ENCODE results near the gene STX12.
"Not testable (repeated sequence)": the region's sequence is repeated elsewhere in the genome, so short reads cannot be mapped to it uniquely, and the experiment has no call there.

Gene STX12

DNA sequence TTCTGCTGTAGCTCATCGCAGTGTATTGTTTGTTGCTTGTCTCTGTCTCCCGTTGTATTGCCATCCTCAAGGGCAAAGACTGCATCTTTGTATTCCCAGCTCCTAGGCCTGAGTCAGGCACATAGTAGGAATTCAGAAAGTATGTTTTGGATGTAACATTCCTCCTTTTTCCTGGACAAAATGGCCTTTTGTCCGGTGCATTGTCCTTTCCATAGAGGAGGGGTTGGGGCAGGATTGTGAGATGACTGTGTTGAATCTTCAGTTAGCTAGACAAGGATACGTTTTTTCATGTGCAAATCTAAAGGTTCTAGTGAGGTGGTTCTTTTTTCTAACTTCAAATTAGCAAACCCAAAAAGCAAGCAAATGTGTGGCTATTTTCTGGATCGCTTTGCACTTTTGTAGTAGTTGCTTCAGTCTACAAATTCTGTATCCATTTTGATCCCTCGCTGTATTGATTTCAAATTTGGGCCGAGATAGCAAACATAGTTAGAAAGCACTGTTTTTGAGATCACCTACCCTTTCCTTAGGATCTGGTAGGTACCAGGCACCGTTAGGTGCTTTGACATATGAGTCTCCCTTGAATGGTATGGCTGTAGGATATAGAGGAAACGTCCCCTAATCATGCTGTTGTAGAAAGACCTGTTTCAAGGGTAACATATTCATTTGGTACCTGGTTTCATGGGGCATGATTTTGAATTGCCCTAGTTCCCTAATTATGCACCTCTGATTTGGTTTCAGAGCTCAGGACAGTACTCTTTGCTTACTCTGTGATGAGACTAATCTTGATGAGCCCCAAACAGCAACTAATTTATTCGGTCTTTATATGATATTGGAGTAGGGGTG is 58.8 kb downstream of the STX12 start:
- no peak for DNase-seq

DNA sequence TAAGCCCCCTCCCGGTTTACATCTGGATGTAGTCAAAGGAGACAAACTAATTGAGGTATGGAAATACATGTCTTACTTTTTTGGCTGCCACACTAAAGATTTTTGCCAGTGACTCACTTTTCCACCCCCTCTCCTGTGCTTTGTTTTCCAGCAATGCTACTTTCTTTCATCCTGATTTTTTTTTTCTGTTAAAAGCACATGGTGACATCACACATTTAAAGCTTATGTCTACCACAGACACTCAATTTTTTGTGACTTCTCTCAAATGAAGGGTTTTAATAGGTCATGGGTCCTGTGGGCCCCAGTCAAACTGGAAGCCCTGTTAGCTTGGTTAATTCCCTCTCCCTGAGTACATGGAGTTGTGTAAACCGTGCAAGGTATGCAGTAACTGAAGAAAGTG is 59.7 kb downstream of the STX12 start:
- DNase-seq, result no peak

DNA sequence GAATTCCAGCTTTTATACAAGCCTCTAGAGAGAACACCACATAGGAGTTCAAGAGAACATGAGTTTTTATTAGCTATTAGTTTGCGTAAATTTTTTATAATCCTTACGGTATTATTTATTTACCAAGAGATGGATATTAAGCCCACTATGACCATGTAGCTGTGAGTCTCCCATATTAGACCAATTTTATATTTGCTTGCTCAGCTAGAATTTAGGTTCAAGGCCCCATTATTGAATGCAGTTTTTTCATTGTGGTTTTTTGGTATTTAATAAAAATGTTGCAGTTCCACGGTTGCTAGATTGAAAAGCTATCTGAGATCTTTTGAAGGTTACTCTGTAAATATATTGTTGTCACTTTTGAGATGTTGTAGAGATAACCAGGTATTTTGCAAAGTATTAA is 60.5 kb downstream of the STX12 start:
- no peak for DNase-seq

DNA sequence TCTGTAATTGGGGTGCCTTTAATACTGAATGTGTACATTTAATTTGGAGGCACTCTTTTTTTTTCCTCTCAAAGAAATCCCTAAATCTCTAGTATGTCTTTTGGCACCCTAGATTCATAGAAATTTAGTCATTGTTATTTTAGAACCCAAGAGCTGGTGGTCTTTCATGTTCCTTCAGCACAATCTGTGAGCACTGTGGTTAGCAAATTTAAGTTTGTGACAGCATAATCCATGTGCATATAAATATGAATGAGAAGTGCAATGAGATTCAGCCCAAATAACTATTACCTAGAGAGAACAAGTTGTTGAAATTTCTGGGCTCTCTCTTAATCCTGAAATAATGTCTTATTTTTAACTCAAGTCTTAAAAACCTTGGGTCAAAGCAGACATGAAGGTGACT is 62.0 kb downstream of the STX12 start:
- DNase-seq, result no peak

DNA sequence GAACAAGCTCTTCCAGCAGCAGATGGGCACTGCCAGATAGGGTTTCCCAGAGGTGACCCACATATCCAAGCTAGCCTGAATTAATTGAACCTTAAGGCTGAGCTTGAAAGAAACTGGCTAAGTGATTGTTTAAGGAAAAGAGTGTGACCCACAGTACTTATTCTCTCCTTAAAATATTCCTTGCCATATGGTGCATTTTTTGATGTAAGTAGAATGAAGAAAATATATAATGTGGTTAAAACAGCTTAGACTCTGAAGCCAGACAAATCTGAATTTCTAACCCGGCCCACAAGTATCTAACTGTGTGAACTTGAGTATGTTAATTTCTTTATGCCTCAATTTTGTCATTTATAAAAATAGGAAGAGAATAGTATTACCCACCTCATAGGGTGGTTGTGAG is 62.5 kb downstream of the STX12 start:
- DNase-seq, result no peak

DNA sequence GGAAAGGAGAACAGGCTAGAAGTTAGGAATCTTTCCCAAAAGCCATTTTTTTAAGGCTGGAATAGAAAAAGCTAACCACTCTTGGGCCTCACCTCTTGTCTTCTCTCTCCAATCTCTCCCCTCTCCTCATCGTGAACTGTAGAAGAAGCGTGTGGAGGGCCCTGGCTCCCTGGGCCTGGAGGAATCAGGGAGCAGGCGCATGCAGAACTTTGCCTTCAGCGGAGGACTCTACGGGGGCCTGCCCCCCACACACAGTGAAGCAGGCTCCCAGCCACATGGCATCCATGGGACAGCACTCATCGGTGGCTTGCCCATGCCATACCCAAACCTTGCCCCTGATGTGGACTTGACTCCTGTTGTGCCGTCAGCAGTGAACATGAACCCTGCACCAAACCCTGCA is 76.9 kb downstream of the STX12 start:
- no peak for DNase-seq

DNA sequence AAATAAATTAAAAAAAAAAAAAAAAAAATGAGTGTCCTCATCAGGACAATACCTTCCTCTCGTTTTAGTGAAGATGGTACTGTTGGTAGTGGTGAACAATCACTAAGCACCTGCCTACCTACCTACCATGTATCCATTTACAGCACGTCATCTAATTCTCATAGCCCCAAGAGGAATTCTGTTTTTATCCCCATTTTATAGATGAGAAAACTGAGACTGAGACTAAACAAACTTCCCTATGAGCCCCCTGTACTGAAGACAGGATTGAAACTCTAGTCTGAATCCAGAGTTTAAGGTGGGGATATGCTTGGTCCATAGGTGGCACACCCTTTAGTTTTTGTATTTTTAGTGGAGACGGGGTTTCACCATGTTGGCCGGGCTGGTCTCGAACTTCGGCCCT is 82.1 kb downstream of the STX12 start:
- no peak for DNase-seq

DNA sequence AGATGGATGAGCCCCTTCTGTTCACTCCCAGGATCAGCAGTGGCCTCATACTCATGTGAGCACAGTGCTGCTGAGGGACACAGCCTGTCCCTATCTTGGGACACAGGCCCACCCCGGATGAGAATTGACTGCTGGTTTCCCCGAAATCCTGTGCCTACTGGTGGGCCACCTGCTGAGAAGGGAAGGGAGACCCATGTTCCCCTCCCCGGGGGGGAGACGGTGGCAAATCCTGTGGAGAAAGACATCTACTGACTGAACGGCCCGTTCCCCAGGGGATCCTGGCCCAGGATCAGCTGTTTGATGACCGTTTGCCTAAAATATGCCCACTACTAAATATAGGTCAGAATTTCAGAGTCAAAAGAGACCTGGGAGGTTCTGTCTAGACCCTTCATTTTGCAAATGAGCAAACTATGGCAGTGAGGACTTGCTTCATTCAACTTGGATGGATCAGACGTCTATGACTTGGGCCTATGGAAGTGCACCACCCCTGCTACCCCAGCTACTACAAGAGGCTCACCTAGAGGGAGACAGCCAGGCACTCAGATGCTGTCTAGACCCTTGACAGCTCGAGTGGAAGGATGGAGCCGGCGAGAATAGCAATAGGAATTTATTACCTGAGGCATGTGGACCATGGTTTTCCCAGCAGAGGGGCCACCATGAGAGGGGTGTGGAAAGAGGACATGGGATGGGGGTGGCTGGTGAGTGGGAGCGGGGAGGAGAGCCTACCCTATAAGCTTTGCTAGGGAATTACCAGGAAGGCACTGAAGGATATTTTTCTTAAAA is 83.7 kb downstream of the STX12 start:
- DNase-seq, result no peak

DNA sequence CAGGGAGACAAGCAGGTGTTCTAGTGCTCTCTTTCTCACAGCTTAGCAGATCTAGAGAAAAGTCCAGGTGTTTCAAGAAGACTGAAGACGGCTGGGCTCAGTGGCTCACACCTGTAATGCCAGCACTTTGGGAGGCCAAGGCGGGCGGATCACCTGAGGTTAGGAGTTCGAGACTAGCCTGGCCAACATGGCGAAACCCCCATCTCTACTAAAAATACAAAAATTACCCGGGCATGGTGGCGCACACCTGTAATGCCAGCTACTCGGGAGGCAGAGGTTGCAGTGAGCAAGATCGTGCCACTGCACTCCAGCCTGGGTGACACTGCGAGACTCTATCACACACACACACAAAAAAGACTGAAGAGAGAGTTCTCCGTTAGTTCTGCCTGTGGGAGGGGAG is 84.5 kb downstream of the STX12 start:
- not testable (repeated sequence) for DNase-seq

DNA sequence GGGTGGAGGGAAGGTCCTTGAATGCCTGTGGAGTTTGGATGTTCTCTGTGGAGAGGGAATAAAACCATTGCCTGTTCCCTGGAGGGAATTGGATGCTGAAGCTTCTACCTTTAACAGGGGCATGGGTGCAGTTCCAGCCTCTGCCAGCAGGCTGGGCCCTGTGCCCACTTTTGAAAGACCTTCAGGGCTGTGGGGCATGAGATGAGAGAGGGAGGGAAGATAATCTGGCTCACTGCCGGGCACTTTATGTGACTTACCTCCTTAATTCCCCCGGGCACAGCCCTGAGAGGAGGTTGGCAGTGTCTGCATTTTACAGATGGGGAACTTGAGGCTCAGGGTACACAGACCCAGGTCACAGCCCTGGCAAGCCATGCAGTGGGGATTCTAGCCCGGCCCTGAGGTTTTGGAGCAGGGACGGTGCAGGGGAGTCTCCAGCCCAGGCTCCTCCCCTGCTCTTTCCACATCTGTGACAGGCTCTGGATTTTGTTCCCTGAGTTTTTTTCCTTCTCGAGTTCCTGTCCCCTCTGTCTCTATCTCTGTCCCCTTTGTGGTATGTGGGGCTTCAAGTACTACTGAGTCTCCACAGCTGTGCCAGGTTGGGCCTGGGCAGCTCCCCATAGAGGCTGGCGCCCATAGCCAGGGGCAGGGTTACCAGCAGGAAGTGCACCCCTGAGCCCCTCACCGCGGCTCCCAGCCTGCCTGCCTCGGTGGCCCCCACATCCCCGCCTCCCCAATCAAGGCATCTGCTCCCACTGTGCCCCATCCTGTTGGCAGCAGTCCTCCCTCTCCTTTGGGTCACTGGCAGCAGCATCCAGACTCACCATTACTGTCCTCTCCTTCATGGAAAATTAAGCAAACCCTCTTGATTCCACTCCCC is 85.3 kb downstream of the STX12 start:
- peak; percentile 59 to 77 (median 69) for DNase-seq

DNA sequence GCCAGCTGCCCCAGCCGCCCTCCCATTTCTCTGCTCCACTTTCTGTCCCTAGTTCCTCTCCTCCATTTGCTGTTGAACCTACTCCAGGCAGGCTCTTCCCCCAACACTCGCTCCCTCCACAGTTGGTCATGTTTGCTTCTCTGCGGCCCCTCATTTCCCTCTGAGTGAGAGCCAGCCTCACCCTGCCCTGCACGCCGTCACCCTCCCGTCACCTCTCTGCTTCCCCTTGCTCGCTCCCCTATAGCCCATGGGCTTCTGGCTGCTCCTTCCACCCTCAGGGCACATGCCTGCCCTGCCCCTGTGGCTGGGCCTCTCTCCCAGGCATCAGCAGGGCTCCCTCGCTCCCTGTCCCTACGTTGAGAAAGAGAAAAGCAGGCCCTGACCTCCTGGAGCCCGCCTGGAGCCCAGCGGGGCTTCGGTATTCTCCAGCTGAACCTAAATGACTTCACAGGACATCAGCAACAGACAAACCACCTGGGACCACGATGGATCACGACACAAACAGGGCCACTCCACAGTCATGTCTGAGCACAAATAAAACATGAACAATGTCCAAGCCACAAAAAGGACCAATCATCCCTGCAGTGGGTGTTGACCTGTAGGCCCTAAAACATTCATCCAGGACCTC is 86.0 kb downstream of the STX12 start:
- no peak for DNase-seq

DNA sequence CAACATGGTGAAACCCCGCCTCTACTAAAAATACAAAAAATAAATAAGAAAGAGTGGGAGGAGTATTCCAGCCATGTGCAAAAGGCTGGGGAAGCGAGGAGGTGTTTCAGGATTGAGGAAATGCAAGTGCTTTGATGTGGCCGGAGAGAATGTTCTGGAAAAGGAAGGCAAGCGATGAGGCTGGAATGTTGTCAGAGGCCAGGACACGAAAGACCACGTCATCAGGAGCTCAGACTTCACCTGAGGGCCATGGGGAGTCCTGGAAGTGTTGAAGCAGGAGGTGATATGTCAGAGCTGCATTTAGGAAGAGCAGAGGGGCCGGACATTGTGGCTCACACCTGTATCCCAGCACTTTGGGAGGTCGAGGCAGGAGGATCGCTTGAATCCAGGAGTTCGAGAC is 88.4 kb downstream of the STX12 start:
- no peak for DNase-seq

DNA sequence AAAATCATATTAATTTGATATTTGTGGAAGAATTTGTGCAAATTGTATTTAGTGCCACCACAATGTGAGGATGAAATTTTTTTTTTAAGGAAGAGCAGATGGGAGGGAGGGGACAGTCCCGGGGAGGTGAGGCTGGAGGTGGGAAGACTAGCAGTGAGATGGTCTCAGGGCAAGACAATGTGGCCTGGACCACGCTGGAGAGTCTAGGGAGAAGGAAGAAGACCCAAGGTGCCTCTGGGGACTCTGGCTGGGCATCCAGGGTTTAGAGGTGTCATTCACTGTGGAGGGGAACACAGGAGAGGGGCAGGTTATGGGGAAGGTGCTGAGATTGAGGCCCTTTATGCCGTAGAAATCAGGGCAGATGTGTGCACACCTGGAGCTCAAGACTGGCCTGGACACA is 89.0 kb downstream of the STX12 start:
- DNase-seq, result no peak

DNA sequence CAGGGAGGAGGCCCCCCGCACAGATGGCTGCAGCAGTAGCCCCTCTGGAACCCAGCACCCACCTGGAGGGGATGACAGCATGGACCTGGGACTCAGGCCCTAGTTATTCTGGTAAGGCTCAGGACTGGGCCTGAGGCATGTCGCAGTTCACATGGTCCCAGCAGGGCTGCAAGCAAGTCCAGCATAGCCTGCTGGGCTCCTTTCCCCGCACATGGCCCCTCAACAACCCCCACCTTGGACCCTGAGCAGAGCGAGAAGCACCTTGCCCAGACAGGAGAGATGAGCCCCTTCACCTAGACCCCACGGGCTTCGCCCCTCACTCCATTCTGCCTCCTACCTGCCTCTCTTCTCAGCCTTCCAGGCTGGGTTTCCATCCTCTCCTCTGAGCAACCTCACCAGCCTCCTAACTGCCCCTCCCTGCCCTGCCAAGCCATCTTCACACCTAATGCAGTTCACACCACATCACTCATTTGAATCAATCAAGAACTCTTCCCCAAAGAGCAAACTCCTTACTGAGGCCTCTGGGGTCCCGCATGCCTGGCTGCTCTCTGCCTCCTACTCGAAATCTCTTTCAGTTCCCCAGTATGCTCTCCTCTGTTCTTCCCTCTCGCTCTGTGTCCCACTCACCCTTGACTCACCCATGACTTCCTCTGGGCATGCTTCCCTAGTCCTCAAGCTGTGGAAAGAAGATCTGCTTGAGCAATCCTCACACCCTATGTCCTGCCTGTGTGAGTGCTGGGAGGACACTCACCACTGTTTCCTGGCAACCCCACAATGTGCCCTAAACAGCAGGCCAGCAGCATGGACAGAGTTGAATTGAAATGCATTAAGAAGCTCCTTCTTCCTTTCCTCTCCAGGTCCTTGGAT is 89.9 kb downstream of the STX12 start:
- no peak for DNase-seq

DNA sequence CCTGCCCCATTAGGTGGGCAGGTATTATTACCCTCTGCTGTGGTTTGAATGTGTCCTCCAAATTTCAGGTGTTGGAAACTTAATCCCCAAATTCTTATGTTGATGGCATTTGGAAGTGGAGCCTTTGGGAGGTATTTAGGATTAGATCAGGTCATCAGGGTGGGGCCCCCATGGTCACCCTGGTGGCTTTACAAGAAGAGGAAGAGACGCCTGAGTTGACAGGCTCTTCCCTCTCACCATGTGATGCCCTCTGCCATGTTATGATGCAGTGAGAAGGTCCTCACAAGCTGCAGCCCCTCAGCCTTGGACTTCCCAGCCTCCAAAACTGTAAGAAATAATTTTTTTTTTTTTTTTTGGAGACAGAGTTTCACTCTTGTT is 90.5 kb downstream of the STX12 start:
- no peak for DNase-seq

DNA sequence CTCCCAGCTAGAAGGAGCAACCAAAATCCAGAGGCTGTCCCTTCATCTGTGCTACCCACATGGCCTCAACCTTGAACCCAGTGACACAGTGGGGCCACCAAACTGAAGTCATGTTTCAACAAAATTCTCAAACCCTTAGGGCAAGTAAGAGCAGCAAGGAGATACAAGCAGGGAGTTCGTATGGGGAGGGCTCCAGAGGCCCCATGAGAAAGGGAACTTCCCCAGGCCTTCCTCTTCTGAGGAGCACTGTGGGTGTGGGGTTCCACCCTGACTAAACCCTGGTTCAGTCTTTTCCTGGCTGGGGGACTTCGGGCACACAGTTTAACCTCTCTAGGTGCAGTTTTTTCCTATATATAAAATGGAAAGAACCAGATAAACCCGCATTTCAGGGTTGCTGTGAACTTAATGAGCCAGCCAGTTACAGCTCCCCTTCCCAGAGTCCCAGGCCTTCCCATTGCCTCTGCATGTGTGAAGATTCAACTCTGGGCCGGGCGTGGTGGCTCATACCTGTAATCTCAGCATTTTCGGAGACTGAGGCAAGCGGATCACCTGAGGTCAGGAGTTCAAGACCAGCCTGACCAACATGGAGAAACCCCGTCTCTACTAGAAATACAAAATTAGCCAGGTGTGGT is 91.4 kb downstream of the STX12 start:
- DNase-seq, result no peak

DNA sequence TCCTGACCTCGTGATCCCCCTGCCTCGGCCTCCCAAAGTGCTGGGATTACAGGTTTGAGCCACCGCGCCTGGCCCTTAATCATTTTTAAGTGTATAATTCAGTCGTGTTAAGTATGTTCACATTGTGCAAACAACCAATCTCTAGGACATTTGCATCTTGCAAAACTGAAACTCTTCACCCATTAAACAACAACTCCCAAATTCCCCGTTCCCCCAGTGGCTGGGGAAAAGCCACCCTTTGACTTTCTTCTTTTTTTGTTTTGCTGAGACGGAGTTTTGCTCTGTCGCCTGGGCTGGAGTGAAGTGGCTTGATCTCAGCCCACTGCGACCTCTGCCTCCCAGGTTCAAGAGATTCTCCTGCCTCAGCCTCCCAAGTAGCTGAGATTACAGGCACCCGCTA is 92.8 kb downstream of the STX12 start:
- DNase-seq, result no peak

DNA sequence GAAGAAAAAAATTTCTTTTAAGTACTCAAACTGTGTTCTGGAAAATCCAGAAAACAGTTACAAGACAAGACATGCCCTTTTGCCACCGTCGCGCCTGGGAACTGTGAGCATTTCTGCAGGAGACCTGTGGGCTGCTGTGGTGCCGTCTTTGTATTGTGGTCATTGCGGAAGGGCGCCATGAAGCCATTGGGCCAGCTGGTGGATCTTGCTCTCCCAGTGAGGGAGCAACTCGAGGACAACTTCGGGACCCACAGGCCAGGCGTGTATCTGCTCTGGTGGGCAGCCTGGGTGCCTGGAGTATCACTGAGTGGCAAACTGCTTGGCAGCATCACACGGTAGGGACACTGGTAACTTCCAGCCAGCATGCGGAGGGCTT is 95.5 kb downstream of the STX12 start:
- no peak for DNase-seq

DNA sequence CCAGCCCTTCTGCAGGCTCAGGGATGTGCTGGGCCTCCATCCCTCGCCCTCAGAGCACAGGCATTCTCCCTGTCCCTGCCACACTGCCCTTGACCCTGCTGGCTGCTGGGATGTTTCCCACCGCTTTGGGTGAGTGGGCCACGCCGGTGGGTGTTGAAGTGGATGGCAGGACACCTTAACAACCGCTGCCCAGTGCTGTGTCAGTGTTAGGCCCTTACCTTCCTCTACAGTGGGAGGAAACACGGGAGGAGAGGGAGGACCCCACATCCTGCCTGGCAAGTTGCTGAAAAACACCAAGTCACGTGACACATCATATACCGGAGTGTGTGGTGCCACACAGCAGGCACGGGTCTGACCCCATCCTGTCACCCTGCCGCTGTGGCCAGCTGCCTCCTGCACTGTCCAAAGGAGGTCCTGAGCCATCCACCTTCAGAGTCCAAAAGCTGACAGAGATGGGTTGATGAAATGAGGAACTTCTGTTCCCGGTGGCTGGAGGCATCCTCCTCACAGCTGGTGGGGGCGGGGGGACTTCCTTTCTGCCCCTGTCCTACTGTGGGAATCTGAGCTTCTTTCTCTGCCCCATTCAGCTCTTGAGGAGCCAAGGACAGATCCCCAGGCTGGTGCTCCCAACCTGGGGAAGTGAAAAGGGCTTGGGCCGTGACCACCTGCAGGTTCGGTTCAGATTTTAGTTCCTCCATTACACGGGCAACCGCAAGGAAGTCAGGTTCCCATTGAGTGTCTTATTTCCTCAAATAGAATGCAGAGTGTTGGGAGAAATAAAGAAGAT is 96.1 kb downstream of the STX12 start:
- peak; percentile 15 to 53 (median 33) for DNase-seq

DNA sequence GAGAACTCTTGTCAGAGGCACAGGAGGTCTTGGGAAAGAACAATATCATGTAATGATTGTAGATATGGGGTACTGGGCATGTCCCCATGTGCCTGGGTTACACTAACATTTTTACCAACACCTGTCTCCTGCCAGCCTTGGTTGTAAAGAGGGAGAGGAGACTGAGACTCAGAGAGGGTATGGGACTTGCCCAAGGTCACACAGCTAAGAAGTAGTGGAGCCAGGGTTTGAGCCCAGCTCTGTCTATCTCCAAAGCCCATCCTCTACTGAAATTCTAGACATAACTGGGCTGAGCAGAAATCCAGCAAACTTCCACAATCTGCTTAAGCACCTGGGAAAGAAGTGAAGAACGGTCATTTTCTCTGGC is 96.7 kb downstream of the STX12 start:
- no peak for DNase-seq

DNA sequence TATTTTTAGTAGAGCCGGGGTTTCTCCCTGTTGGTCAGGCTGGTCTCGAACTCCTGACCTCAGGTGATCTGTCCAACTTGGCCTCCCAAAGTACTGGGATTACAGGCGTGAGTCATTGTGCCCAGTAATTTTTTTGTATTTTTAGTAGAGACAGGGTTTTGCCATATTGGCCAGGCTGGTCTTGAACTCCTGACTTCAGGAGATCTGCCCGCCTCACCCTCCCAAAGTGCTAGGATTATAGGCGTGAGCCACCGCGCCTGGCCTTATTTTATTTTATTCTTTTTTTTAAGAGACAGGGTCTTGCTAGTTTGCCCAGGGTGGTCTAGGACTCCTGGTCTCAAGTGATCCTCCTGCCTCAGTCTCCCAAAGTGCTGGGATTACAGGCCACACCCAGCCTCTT is 98.1 kb downstream of the STX12 start:
- not testable (repeated sequence) for DNase-seq

Data from activated CD4-positive, CD25-positive, alpha-beta regulatory T cell (primary cell).